ENCODE results near the gene FAM114A1.

The FAM114A1 gene

GRCh38 chr4:38869511-38869910 is 1.9 kb downstream of the FAM114A1 start:
- H3K4me1 ChIP-seq (ENCODE audit: control insufficient read depth, low read length): peaks cover 15% of the 10 kb centered on the region

DNA sequence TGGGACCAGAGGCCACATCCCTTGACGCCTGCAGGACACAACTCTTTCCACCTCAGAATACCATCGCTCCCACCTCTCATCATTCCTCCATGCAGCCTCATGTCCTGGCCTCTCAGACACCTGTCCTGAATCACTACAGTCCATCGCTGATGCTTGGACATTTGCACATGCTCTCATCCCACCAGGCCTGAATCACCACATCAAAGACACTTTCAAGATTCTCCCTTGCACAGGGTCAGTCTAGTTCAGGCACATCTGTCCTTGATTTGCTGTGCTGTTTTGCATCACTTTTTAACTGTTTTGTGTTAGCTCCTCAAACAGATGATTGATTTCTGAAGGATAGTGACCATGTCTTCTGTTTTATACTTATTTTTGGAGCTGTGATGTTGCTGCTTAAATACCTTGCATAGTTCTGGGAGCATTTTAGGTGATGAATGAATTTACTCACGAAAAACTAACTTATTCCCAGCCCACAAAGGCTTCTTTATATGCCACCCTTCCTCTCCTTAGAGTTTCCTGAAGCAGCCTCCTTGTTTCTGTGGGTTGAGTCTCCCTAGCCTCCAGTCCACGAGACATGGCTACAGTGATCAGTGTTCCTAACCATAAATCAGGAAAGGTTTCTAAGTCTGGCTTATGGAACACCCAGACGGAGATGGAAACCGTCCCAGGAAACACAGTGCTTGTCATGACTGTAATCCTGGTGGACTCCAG is 2.6 kb downstream of the FAM114A1 start:
- H3K36me3 ChIP-seq (ENCODE audit: control insufficient read depth, low read length): no peaks in the 10 kb centered on the region
- 0 out of 2 replicates have a peak, but pooled peaks cover 4% of the 10 kb centered on the region for H3F3A ChIP-seq (ENCODE audit: control insufficient read depth, insufficient read depth)
- no peak overlapping the region for H3K4me3 ChIP-seq (ENCODE audit: low read length)
- H3K27me3 ChIP-seq (ENCODE audit: control insufficient read depth, low read length): no peaks in the 10 kb centered on the region
- H4K20me1 ChIP-seq (ENCODE audit: control insufficient read depth, insufficient read depth, low read depth, low read length): no peaks in the 10 kb centered on the region
- H3K4me1 ChIP-seq (ENCODE audit: control insufficient read depth, low read length): peaks cover 15% of the 10 kb centered on the region
- TF ChIP-seq CTCF (IDR thresholded peaks at IDR 0.05; ENCODE audit: low read depth, low read length, poor library complexity, severe bottlenecking) (no peak), EZH2phosphoT487 (IDR thresholded peaks at IDR 0.05; ENCODE audit: borderline replicate concordance, low read length) (no peak)
- H3K9me3 ChIP-seq (ENCODE audit: control insufficient read depth, insufficient read depth, low read length): no peaks in the 10 kb centered on the region
- no peak overlapping the region for H3K27ac ChIP-seq (ENCODE audit: low read depth, low read length)
- no peak overlapping the region for H3K4me2 ChIP-seq (ENCODE audit: low read length)
- H3K9me2 ChIP-seq (replicated peaks; ENCODE audit: control insufficient read depth, low read length): no peaks in the 10 kb centered on the region
- H3K79me2 ChIP-seq (ENCODE audit: control insufficient read depth, low read length): no peaks in the 10 kb centered on the region

More at GRCh38 chr4:38869511-38869910, 1.9 kb downstream of the FAM114A1 start:
- Histone ChIP-seq H3K27ac (ENCODE audit: low read depth, low read length) (no peak overlapping the region), H4K20me1 (ENCODE audit: control insufficient read depth, insufficient read depth, low read depth, low read length) (no peaks in the 10 kb centered on the region), H3K9me3 (ENCODE audit: control insufficient read depth, insufficient read depth, low read length) (no peaks in the 10 kb centered on the region), H3K4me3 (ENCODE audit: low read length) (no peak overlapping the region), H3K36me3 (ENCODE audit: control insufficient read depth, low read length) (no peaks in the 10 kb centered on the region), H3K27me3 (ENCODE audit: control insufficient read depth, low read length) (no peaks in the 10 kb centered on the region), H3K9me2 (replicated peaks; ENCODE audit: control insufficient read depth, low read length) (no peaks in the 10 kb centered on the region), H3K4me2 (ENCODE audit: low read length) (no peak overlapping the region), H3K79me2 (ENCODE audit: control insufficient read depth, low read length) (no peaks in the 10 kb centered on the region), H3F3A (ENCODE audit: control insufficient read depth, insufficient read depth) (0 out of 2 replicates have a peak, but pooled peaks cover 4% of the 10 kb centered on the region)
- TF ChIP-seq CTCF (IDR thresholded peaks at IDR 0.05; ENCODE audit: low read depth, low read length, poor library complexity, severe bottlenecking) (no peak), EZH2phosphoT487 (IDR thresholded peaks at IDR 0.05; ENCODE audit: borderline replicate concordance, low read length) (no peak)

- Histone ChIP-seq H3K4me3 (ENCODE audit: low read length) (no peak overlapping the region), H3K9me2 (replicated peaks; ENCODE audit: control insufficient read depth, low read length) (no peaks in the 10 kb centered on the region), H3F3A (ENCODE audit: control insufficient read depth, insufficient read depth) (0 out of 2 replicates have a peak, but pooled peaks cover 3% of the 10 kb centered on the region), H3K27ac (ENCODE audit: low read depth, low read length) (no peak overlapping the region), H3K4me2 (ENCODE audit: low read length) (no peak overlapping the region), H4K20me1 (ENCODE audit: control insufficient read depth, insufficient read depth, low read depth, low read length) (no peaks in the 10 kb centered on the region), H3K9me3 (ENCODE audit: control insufficient read depth, insufficient read depth, low read length) (no peaks in the 10 kb centered on the region), H3K36me3 (ENCODE audit: control insufficient read depth, low read length) (no peaks in the 10 kb centered on the region), H3K79me2 (ENCODE audit: control insufficient read depth, low read length) (no peaks in the 10 kb centered on the region), H3K4me1 (ENCODE audit: control insufficient read depth, low read length) (peaks cover 14% of the 10 kb centered on the region), H3K27me3 (ENCODE audit: control insufficient read depth, low read length) (no peaks in the 10 kb centered on the region)
- TF ChIP-seq EZH2phosphoT487 (IDR thresholded peaks at IDR 0.05; ENCODE audit: borderline replicate concordance, low read length) (no peak), CTCF (IDR thresholded peaks at IDR 0.05; ENCODE audit: low read depth, low read length, poor library complexity, severe bottlenecking) (no peak)
Measured at GRCh38 chr4:38871593-38871992, 4.0 kb downstream of the FAM114A1 start.

All from DOHH2 (cell line).